ENCODE results near the gene SPIRE2.

Gene SPIRE2

DNA sequence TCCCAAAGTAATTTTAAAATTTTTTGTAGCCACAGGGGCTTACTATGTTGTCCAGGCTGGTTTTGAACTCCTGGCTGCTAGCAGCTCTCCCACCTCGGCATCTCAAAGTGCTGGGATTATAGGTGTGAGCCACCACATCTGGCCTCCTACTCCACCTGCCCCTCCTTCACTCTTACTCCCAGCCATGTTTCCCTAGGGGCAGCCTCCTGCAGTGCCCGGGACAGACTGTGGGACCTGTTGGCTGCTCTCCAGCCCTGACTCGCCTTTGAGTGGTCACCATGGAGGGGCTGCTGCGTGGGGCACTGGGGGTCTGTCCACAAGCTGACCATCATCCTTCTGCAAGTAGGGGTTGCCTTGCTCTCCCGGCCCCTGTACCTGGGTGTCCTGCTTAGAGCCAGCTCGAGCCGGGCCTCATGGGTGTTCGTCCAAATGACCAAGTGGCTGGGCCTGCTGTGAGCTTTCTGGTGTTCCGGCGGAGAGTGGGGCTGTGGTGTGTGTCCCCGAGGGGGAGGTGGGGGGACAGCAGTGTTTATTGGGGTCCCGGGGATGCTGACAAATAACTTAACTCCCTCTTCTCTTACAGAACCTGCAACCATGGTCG is 16.6 kb downstream of the SPIRE2 start:
- peak overlapping the region in 1 of 2 donors; percentile 63 for H3K27ac Mint-ChIP-seq
- DNase-seq (no peak), ATAC-seq (no peak)
- H3K4me1 Mint-ChIP-seq: peaks cover 33% of the 10 kb centered on the region
- no peaks in the 10 kb centered on the region for H3K27me3 Mint-ChIP-seq
- H3K9me3 Mint-ChIP-seq: no peaks in the 10 kb centered on the region
- peak overlapping the region; percentile 48 to 53 for H3K4me3 Mint-ChIP-seq

DNA sequence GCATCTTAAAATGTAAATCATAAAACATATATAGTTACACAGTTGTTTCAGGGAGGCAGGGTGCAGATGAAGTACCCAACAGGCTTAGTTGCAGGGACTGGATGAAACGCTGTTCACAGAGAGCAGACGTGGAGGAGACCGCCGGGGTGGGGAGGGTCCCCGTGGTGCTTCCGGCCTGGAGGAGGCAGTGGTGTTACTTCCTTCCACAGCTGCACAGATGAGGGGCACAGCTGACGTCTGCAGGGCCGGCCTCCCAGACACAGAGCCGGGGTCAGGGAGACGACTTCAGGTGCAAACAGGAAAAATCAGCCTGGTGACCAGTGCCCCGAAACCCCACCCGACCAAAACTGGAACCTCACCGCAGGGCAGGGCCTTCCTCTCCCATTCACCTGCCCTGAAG is 17.1 kb downstream of the SPIRE2 start:
- Mint-ChIP-seq H3K4me1 (peaks cover 32% of the 10 kb centered on the region), H3K4me3 (peak overlapping the region; percentile 48 to 53), H3K27me3 (no peaks in the 10 kb centered on the region), H3K9me3 (no peaks in the 10 kb centered on the region), H3K27ac (peak overlapping the region in 1 of 2 donors; percentile 52)
- peak; percentile 73 for ATAC-seq
- DNase-seq: peak in 1 of 2 donors; percentile 42

DNA sequence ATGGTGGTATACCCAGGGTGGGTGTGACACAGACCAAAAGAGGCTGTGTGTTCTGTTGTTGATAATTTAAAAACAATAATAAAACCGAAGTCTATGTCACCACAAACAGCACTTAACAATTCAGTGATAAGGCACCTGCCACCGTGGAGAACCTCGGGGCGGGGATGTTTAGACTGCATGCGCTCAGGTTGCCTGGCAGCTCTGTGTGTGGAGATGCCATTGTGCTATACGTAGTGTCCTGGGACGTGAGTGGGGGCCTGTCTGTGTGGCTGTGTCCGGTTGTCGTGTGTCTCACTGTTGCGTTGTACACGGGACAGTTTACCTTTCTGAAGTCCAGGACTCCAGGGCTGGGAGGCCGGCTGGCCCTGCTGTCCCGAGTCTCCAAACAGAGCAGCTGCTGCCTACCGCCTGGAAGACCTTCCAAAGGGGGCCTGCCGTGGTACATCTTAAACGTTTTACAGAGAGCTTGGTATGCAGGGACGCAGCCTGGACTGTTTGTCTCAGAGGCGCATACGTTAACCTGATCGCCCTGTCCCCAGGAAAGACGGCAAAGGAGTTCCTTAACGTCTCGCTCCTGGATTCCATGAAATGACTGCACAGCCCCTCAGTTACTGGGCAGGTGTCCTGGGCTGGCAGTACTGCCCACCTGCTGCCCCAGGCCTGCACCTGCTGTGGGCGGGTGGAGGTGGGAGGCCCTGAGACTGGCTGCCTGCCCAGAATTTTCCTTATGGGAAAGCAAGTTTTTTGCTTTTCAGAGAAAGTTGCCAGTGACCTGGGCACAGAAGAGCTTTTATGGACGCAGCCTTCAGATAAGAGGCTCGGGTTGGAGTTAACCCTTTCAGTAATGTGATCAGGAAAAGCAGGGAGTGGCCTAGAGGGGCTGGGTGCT is 19.0 kb downstream of the SPIRE2 start:
- H3K27me3 Mint-ChIP-seq: no peaks in the 10 kb centered on the region
- H3K4me3 Mint-ChIP-seq: no peak overlapping the region
- no peaks in the 10 kb centered on the region for H3K9me3 Mint-ChIP-seq
- DNase-seq (no peak), ATAC-seq (no peak)
- peaks cover 23% of the 10 kb centered on the region for H3K4me1 Mint-ChIP-seq
- no peak overlapping the region for H3K27ac Mint-ChIP-seq

DNA sequence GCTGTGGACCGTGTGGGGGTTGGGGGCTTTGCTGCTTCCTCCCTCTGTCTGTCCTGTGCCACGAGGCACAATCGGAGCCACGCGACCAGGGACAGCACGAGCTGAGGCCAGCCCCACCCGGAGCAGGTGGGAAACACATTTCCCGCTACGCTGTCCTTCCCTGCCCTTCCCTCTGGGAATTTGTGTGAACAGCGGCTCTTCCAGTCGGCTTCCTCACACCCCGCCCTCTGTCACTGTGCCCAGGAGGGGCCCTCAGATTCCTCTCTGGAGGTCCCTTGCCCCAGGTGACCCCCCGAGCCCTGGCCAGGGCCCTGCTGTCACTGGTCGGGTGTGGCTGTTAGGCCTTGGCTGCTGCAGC is 19.6 kb downstream of the SPIRE2 start:
- H3K27me3 Mint-ChIP-seq: no peaks in the 10 kb centered on the region
- no peak overlapping the region for H3K4me3 Mint-ChIP-seq
- H3K9me3 Mint-ChIP-seq: no peaks in the 10 kb centered on the region
- H3K27ac Mint-ChIP-seq: no peak overlapping the region
- peaks cover 23% of the 10 kb centered on the region for H3K4me1 Mint-ChIP-seq
- no peak for DNase-seq
- ATAC-seq: no peak

DNA sequence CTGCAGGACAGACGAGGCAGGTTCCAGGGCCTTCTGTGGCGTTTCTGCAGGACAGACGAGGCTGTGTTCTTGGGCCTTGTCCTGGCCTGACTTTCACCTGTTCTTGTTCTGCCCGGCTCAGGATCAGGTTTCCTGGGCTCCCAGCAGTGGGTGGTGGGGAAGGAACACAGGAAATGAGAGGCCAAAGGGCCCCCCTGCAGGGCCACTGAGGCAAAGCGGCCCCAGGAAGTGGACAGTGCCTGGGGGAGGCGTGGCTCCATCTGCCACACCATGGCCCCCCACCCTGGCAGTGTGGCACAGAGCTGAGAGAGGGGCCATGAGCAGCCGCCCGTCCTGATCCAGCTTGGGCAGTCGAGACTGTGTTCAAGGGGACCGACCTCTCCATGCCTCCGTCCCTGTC is 20.7 kb downstream of the SPIRE2 start:
- DNase-seq: no peak
- H3K4me3 Mint-ChIP-seq: no peak overlapping the region
- H3K4me1 Mint-ChIP-seq: peaks cover 23% of the 10 kb centered on the region
- H3K27me3 Mint-ChIP-seq: no peaks in the 10 kb centered on the region
- H3K9me3 Mint-ChIP-seq: no peaks in the 10 kb centered on the region
- no peak for ATAC-seq
- no peak overlapping the region for H3K27ac Mint-ChIP-seq

DNA sequence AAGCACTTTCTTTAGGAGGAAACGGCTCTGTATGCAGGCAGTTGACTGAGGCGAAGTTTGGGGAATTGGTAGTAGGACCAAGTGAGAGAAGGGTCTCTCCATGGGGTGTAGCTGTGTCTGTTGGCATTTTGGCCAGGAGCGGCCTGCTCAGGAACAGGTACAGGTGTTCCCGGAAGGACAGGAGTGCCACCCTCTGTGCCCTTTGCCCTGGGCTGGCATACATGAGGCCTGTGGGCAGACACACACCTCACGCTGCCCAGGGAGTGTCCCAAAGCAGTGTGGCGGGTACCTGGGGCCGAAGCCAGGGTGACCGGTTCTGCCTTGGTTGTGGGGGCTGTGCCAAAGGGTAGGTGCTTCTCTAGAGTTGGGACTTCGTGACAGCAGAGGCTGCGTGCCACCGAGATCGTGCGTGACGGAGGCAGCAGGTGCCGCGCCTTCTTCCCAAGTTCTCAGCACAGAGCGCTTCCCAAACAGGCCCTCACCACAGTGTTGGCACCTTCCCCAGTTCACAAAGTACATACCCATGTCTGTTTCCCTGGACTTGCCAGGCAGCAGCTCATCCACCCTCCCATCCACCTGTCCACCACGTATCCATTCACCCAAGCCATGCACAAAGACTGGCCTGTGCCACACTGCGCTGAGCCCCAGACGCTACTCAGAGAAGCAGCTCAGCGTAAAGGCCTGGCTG is 25.2 kb downstream of the SPIRE2 start:
- Mint-ChIP-seq H3K9me3 (no peaks in the 10 kb centered on the region), H3K27me3 (no peaks in the 10 kb centered on the region), H3K27ac (no peak overlapping the region), H3K4me1 (no peaks in the 10 kb centered on the region), H3K4me3 (no peak overlapping the region)
- ATAC-seq (no peak), DNase-seq (no peak)

DNA sequence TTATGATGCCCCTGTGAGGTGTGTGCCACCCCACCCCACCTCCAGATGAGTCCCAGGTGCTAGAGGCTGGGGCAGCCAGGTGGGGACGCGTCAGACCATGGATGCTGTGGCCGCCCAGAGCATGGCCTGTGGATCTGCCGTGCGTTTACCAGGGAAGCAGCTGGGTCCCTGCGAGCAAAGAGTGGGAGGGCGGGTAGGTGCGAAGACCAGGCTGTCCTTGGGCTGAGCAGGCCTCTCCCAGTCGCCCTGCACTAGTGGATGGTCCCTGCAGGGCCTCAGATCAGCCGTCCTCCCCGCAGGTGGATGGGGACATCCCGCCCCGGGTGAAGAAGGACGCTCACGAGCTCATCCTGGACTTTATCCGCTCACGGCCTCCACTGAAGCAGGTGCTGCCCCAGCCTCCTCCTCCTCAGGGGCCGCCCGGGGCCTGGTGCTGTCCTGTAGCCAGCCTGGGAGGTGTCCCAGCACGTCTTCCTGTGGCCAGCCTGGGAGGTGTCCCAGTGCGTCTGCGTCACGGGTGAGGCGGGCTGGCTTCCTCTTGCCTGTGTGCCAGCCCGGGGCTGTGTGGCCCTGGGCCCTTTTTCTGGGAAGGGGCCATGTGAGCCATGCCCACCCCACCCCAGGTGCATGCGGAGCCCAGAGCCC is 27.1 kb downstream of the SPIRE2 start:
- Mint-ChIP-seq H3K27me3 (no peaks in the 10 kb centered on the region), H3K27ac (no peak overlapping the region), H3K4me1 (peaks cover 1% of the 10 kb centered on the region), H3K4me3 (no peak overlapping the region), H3K9me3 (no peaks in the 10 kb centered on the region)
- no peak for DNase-seq
- peak; percentile 35 for ATAC-seq

DNA sequence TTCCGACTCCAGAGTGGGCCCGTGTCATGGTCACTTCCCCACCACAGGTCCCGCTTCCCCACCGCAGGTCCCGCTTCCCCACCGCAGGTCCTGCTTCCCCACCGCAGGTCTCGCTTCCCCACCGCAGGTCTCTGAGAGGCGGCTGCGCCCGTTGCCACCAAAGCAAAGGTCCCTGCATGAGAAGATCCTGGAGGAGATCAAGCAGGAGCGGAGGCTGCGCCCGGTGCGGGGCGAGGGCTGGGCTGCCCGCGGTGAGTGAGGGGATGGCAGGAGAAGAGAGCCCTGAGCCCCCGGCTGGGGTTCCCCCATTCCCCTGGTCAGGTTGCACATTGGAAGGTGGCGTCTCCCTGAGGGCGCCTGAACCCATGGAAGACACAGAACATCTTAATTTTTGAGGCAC is 27.7 kb downstream of the SPIRE2 start:
- DNase-seq (no peak), ATAC-seq (no peak)
- no peaks in the 10 kb centered on the region for H3K9me3 Mint-ChIP-seq
- no peak overlapping the region for H3K4me3 Mint-ChIP-seq
- H3K27me3 Mint-ChIP-seq: no peaks in the 10 kb centered on the region
- H3K27ac Mint-ChIP-seq: no peak overlapping the region
- peaks cover 7% of the 10 kb centered on the region for H3K4me1 Mint-ChIP-seq

DNA sequence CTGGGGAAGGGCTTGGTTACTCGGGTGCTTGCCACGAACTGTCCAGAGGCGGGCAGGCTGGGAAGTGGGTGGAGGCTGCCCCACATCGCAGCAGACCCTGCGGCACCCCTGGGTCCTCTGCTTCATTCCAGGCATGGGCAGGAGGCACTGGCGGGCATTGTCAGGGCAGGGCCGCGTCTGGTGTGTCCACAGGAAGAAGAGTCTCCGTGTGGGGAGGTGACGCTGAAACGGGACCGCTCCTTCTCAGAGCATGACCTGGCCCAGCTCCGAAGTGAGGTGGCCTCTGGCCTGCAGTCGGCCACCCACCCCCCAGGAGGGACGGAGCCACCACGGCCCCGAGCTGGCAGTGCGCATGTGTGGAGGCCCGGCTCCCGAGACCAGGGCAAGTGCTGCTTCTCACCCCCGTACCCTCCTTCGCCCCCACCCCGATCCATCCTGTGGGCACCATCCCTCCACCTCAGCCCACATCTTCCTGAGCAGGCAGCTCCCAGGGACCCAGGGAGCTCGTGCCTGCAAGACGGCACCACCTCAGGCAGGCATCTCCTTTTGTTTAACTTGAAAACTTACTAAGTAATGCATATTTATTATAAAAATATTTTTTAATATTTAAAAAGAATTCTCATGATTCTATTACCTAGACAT is 30.8 kb downstream of the SPIRE2 start:
- H3K4me3 Mint-ChIP-seq: no peak overlapping the region
- no peaks in the 10 kb centered on the region for H3K27me3 Mint-ChIP-seq
- peaks cover 31% of the 10 kb centered on the region for H3K4me1 Mint-ChIP-seq
- ATAC-seq: no peak
- H3K27ac Mint-ChIP-seq: no peak overlapping the region
- H3K9me3 Mint-ChIP-seq: no peaks in the 10 kb centered on the region
- DNase-seq: no peak

DNA sequence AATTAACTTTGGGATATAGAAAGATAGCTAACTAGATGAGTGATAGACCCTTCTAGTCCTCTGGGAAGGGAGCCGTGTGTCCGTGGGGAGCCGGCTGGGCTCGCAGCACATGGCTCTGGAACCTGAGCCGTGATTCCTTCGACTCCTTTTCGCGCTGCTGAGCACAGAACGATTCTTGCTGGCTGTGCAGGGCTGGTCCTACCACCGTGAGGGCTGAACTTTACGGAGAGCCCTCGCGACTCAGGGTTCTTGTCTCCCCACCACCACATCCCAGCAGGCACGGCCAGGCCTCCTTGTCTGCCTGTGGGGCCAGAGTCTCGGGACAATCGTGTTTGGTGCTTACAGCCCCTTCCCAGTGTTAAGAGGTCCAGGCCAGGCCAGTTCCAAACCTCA is 31.3 kb downstream of the SPIRE2 start:
- DNase-seq: no peak
- H3K27me3 Mint-ChIP-seq: no peaks in the 10 kb centered on the region
- peaks cover 36% of the 10 kb centered on the region for H3K4me1 Mint-ChIP-seq
- no peak for ATAC-seq
- no peak overlapping the region for H3K4me3 Mint-ChIP-seq
- no peaks in the 10 kb centered on the region for H3K9me3 Mint-ChIP-seq
- no peak overlapping the region for H3K27ac Mint-ChIP-seq

DNA sequence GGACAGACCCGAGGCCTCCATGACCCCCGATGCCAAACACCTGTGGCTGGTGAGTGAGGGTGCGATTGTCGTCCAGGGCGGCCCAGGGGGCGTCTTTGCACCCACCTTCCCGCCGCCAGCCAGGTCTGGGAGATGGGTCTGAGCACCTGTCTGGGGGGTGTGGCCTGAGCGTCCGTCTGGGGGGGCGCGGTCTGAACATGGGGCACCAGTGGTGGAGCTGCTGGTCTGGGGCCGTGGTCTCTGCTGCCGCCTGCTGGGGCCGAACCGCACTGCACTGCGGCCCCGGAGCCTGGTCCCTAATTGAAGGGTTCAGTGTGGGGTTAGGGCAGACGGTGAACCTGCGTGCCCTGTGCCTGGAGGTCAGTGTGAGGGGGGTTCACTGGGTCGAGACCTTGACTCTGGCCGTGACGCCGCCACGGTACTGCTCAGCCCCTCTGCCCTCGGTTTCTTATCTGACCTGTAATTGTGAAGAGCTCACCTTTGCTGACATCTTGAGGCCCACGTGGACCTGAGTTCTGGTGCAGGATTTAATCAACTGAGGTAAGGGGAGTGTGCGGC is 32.6 kb downstream of the SPIRE2 start:
- no peak overlapping the region for H3K27ac Mint-ChIP-seq
- H3K4me3 Mint-ChIP-seq: no peak overlapping the region
- no peaks in the 10 kb centered on the region for H3K27me3 Mint-ChIP-seq
- H3K9me3 Mint-ChIP-seq: no peaks in the 10 kb centered on the region
- peaks cover 40% of the 10 kb centered on the region for H3K4me1 Mint-ChIP-seq
- DNase-seq (peak; percentile 80), ATAC-seq (peak; percentile 81)

DNA sequence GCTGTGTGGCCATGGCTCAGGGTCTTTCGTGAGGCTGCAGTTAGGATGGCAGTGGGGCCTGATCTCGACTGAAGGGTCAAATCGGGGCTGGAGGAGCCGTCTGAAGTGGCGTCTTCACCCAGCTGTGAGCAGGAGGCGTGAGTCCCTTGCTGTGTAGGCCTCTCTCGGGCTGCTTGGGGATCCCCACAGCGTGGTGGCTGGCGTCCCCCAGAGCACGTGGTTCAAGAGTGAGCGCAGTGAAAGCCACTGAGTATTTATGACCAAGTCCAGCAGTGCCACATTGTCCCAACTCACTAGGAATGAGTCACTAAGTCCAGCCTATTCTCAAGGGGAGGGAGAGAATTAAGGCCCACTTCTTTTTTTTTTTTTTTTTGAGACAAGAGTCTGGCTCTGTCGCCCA is 33.4 kb downstream of the SPIRE2 start:
- no peak for DNase-seq
- H3K27ac Mint-ChIP-seq: no peak overlapping the region
- ATAC-seq: no peak
- H3K27me3 Mint-ChIP-seq: no peaks in the 10 kb centered on the region
- H3K4me1 Mint-ChIP-seq: peaks cover 40% of the 10 kb centered on the region
- no peak overlapping the region for H3K4me3 Mint-ChIP-seq
- no peaks in the 10 kb centered on the region for H3K9me3 Mint-ChIP-seq

DNA sequence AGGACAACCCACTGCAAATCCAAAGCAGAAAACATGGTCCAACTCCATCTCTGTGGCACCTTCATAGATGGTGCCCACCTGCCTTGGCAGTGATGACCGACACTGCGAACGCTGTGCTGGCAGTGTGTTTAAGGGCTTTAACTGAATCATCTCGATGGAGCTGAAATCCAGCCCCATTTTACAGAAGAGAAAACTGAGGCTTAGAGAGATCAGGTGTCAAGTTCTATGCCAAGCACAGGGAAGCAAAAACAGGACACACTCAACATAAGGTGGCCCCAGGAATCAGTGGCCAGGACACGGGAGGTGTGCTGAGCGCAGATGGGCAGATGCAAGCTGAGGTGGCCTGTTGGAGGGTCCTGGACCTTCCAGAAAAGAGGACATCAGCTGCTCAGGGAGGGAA is 34.5 kb downstream of the SPIRE2 start:
- Mint-ChIP-seq H3K4me3 (peak overlapping the region; percentile 67 to 72), H3K27ac (no peak overlapping the region)

DNA sequence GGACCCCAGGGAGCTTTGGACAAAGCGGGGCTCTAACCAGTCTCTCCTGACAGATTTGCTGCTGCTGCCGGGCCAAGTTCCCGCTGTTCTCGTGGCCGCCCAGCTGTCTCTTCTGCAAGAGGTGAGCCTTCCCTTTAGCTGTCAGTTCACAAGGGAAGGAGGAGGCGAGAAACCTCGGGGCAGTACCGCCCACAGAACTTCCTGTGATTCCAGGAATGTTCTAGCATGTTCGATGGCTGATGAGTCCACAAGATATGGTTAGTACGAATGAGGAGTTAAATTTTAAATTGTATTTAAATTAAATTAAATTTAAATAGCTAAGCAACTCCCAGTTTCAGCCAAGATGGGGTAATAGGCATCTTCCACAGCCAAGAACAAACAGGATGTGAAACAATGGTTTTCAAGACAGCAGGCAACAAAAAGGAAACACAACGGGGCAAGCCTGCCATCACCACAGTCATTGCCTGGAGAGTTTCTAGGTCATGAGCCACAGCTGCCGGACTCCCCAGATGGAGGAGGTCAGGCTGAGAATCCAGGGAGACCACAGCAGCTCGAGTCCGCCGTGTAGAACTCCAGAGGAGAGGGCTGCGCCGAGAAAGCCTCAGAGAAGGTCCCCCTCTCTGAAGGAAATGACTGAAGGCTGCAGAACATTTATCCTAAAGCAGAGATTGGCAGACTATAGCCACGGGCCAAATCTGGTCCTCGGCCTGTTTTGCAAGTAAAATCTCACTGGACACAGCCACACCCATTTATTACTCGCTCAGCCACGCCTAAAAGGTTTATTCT is 35.7 kb downstream of the SPIRE2 start:
- Mint-ChIP-seq H3K9me3 (peaks cover 0 to 8% of the 10 kb centered on the region in 2 donors), H3K27me3 (no peaks in the 10 kb centered on the region), H3K4me3 (peak overlapping the region; percentile 67 to 72), H3K27ac (peak overlapping the region; percentile 66 to 74), H3K4me1 (peaks cover 40% of the 10 kb centered on the region)
- ATAC-seq (peak; percentile 74), DNase-seq (peak; percentile 11 to 47)

More for the DNA sequence above, 34.5 kb downstream of the SPIRE2 start:
- ATAC-seq (no peak), DNase-seq (no peak)
- peaks cover 40% of the 10 kb centered on the region for H3K4me1 Mint-ChIP-seq
- peaks cover 0 to 2% of the 10 kb centered on the region in 2 donors for H3K9me3 Mint-ChIP-seq
- no peaks in the 10 kb centered on the region for H3K27me3 Mint-ChIP-seq
